RWPE2 (cell line): ENCODE measurements around the gene NIP7.
A peak's percentile ranks its signal among the peaks of the same experiment; 100 is the strongest.

ENCODE experiments used
- ATAC-seq: fragments of 200-7000 bp; cut with Tn5 transposase; 3 replicates; pipeline ENCODE4 v1.9.1; 2021; ENCODE audit warnings: low read depth
- DNase-seq: peaks from one replicate; pipeline ENCODE4 v3.0.0-alpha.2; 2020; ENCODE audit warnings: low spot score
- H3K27ac ChIP-seq: fragments of 450-650 bp; 2 replicates; pipeline ENCODE4 v1.5.1; 2017; ENCODE audit warnings: mild to moderate bottlenecking; ENCODE audit not compliant: poor library complexity, severe bottlenecking
- H3K27me3 ChIP-seq: fragments of 250-450 bp; sonication (Bioruptor Pico); 2 replicates; pipeline ENCODE4 v1.5.1; 2021; ENCODE audit warnings: mild to moderate bottlenecking, moderate library complexity; ENCODE audit not compliant: insufficient read depth, poor library complexity, severe bottlenecking
- H3K36me3 ChIP-seq: fragments of 250-450 bp; sonication (Bioruptor Pico); 2 replicates; pipeline ENCODE4 v1.5.1; 2020; ENCODE audit warnings: low read depth, mild to moderate bottlenecking, moderate library complexity
- H3K4me1 ChIP-seq: fragments of 250-450 bp; sonication (Bioruptor Pico); 2 replicates; pipeline ENCODE4 v1.5.1; 2021; ENCODE audit warnings: mild to moderate bottlenecking, moderate library complexity; ENCODE audit not compliant: insufficient read depth, poor library complexity, severe bottlenecking
- H3K4me3 ChIP-seq: fragments of 250-450 bp; sonication (Bioruptor Pico); 2 replicates; pipeline ENCODE4 v1.5.1; 2021; ENCODE audit warnings: mild to moderate bottlenecking, moderate library complexity; ENCODE audit not compliant: severe bottlenecking
- H3K9me3 ChIP-seq: fragments of 250-450 bp; sonication (Bioruptor Pico); 2 replicates; pipeline ENCODE4 v1.5.1; 2021; ENCODE audit warnings: mild to moderate bottlenecking, moderate library complexity; ENCODE audit not compliant: severe bottlenecking
- TF ChIP-seq, protein P1 (sequence below): fragments of 450-650 bp; IDR thresholded peaks from one replicate; pipeline ENCODE4 v1.5.1; 2017; ENCODE audit warnings: mild to moderate bottlenecking, moderate library complexity; ENCODE audit not compliant: poor library complexity, severe bottlenecking

NIP7 gene

DNA sequence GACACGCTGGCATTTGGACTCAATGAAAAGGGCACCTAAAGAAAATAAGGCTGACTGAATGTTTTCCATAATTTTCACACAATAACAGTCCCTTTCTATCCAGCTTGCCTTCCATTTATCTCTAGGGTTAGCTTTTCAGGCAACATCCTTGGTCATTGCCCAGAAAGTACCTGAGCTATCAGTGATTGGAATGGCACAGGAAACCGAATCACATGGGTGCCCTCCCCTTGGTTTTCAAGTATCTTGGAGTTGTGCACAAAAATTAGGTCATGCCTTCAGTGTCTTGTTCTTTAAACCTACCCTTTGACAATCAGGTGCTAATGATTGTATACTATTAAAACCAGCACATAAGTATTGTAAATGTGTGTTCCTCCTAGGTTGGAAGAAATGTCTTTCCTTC, 31.7 kb upstream of the NIP7 start:
- Histone ChIP-seq H3K27ac (no peak overlapping the region), H3K27me3 (no peaks in the 10 kb centered on the region), H3K4me1 (no peaks in the 10 kb centered on the region), H3K36me3 (peaks cover 13% of the 10 kb centered on the region), H3K4me3 (no peak overlapping the region), H3K9me3 (no peaks in the 10 kb centered on the region)
- TF ChIP-seq, protein P1, sequence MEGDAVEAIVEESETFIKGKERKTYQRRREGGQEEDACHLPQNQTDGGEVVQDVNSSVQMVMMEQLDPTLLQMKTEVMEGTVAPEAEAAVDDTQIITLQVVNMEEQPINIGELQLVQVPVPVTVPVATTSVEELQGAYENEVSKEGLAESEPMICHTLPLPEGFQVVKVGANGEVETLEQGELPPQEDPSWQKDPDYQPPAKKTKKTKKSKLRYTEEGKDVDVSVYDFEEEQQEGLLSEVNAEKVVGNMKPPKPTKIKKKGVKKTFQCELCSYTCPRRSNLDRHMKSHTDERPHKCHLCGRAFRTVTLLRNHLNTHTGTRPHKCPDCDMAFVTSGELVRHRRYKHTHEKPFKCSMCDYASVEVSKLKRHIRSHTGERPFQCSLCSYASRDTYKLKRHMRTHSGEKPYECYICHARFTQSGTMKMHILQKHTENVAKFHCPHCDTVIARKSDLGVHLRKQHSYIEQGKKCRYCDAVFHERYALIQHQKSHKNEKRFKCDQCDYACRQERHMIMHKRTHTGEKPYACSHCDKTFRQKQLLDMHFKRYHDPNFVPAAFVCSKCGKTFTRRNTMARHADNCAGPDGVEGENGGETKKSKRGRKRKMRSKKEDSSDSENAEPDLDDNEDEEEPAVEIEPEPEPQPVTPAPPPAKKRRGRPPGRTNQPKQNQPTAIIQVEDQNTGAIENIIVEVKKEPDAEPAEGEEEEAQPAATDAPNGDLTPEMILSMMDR: no peak
- DNase-seq (no peak), ATAC-seq (no peak)

DNA sequence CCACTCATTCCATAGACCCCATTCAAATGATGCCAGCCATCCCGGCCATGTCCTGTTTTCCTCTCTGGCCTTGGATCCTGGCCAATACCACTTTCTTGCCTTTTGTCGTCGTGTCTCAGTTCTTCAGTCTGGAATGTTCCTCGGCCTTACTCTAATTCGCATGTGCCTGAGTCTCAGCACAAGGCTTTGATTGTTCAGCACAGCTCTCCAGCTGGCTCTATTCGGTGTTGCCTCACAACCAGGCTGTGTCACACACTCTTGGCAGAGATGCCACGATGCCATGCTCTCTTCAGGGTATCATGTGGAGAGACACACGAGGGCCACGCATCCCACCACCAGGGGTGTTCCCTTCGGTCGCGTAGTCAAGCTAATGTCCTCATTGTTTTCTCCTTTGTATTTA, 30.3 kb upstream of the NIP7 start:
- H3K27me3 ChIP-seq: no peaks in the 10 kb centered on the region
- H3K9me3 ChIP-seq: no peaks in the 10 kb centered on the region
- TF ChIP-seq, protein P1: no peak
- ATAC-seq: no peak
- no peak for DNase-seq
- H3K27ac ChIP-seq: no peak overlapping the region
- no peaks in the 10 kb centered on the region for H3K4me1 ChIP-seq
- H3K36me3 ChIP-seq: peaks cover 18% of the 10 kb centered on the region
- H3K4me3 ChIP-seq: no peak overlapping the region

DNA sequence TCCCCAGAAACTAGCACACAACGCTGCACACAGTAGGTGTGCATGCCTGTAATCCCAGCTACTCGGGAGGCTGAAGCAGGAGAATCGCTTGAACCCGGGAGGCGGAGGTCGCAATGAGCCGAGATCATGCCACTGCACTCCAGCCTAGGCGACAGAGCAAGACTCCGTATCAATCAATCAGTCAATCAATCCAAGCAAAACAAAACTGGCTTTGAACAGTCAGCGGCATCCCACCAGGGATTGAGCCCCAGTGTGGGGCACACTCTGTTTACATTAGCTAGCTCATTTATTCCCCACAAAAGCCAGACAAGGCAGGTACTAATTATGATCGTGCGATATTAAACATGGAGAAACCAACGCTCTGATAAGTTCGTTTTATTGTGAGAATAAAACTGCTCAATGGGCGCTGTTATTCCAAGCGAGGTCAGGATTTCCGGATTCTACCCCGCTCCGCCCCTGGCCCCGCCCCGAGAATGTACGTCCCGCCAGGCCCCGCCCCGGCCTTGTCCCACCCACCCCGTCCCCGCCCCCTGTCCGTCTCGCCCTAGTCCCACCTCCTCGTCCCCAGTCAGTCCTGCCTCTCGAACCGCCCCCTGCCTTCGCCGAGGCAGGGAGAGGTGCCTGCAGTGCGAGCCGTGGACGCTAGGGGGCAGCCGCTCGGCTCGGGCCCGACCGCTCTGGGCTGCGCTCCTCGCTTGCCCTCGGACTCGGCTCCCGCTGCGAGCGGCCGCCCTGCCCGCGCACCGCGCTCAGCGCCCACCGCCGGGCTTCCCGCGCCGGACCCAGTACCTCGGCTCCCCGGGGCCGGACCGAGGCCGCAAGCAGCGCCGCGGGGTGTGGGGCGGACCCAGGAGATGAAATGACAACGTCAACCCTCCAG, 28.7 kb upstream of the NIP7 start, which contains the start of gene VPS4A:
TSS of gene VPS4A (plus strand) at position 698 of the 880 bp plus-strand sequence. CDS start at position 860, 162 bp downstream.
- Histone ChIP-seq H3K27ac (peak within 1 kb of the TSS; percentile 64), H3K4me1 (no peaks in the 10 kb centered on the region), H3K27me3 (no peaks in the 10 kb centered on the region), H3K9me3 (no peaks in the 10 kb centered on the region), H3K36me3 (peaks cover 31% of the 10 kb centered on the region), H3K4me3 (peak within 1 kb of the TSS; percentile 92)
- DNase-seq: peak; percentile 96
- TF ChIP-seq, protein P1: peak; percentile 95
- peak; percentile 90 for ATAC-seq

DNA sequence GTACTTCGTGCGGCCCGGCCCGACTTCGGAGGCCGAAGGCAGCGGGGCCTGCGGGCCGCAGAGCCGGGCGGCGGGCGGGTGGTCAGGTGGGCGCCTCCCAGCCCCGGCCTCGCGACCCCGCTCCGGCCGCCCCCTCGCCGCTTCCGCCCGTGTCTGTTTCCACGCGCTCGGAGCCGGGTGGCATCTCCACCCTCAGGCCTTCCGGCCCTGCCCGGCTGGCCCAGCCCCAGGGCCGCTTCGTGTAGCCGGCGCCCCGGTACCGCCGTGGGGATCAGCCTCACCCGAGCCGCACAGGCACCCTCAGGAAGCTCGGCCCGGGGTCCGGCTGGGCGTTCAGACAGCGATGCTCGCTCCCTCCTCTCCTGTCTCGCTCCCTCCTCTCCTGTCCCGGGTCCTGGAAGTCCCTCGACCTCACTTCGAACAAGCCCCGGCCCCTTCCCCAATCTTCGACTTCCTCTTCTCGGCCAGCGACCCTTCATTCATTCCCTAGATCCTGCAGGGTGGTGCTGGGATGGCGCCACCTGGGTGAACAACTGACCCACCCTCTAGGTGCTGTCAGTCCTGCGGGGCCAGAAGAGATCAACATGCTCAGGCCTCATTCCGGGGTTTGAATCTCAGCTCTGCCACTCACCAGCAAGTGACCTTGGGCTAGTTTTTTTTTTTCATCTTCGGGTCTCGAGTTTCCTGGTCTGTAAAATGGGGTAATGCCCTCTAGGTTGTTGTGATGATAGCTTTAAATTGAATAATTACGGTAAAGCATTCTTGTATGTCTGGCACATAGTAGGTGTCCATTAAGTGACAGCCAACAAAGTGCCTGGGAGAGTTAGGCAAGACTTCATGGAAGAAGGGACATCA, 27.8 kb upstream of the NIP7 start:
- Histone ChIP-seq H3K4me1 (no peaks in the 10 kb centered on the region), H3K36me3 (peaks cover 40% of the 10 kb centered on the region), H3K27ac (peak overlapping the region; percentile 64), H3K27me3 (no peaks in the 10 kb centered on the region), H3K4me3 (peak overlapping the region; percentile 92), H3K9me3 (no peaks in the 10 kb centered on the region)
- ATAC-seq: peak; percentile 57
- TF ChIP-seq, protein P1: peak; percentile 24
- DNase-seq: no peak
